H1 (cell line): Measurements from ENCODE around the gene TRMT10B. TPM values are rescaled to one million over a fixed set of nuclear protein-coding genes. Genes with fewer than 3 reads are reported as not detected.

Experiments
- CTCF ChIA-PET: fragments of 300-600 bp; sonication (Branson Sonifier 250); formaldehyde crosslinking; loops from one replicate; lab custom pipeline; 2021; ENCODE audit not compliant: partially characterized antibody; lab: Charles Lee
- POLR2A ChIA-PET: fragments of 300-600 bp; sonication (Branson Sonifier 250); formaldehyde crosslinking; loops from one replicate; lab custom pipeline; 2021; ENCODE audit warnings: inconsistent platforms; ENCODE audit not compliant: partially characterized antibody; lab: Charles Lee
- DNase-seq, 2 experiments: peaks; one replicate each; pipeline versions ENCODE4 v3.0.0 to v3.0.0-alpha.2; 2010 to 2022; ENCODE audit warnings: low spot score in 2 of 2, low read depth in 1 of 2, mixed read lengths in 1 of 2
- FAIRE-seq: peaks from 2 replicates; lab custom pipeline; 2011; peaks lifted over from hg19 to GRCh38; lab: Jason Lieb, UNC
- H2AFZ ChIP-seq: 2 replicates; pipeline ENCODE4 v1.8.1; 2012; ENCODE audit warnings: low read length, inconsistent platforms
- H2AK5ac ChIP-seq: 2 replicates; pipeline ENCODE4 v1.6.1; 2013; ENCODE audit warnings: low read depth, low read length
- H2BK120ac ChIP-seq: replicated peaks from 2 replicates; pipeline ENCODE3; 2013; ENCODE audit warnings: low read depth, low read length, inconsistent platforms
- H2BK12ac ChIP-seq: 2 replicates; pipeline ENCODE4 v1.6.1; 2013; ENCODE audit warnings: low read depth, low read length
- H2BK15ac ChIP-seq: 2 replicates; pipeline ENCODE4 v1.6.1; 2013; ENCODE audit warnings: low read length
- H2BK20ac ChIP-seq: 2 replicates; pipeline ENCODE4 v1.6.1; 2013; ENCODE audit warnings: low read length
- H2BK5ac ChIP-seq: 2 replicates; pipeline ENCODE4 v1.6.1; 2013; ENCODE audit warnings: low read depth, low read length
- H3K14ac ChIP-seq: 2 replicates; pipeline ENCODE4 v1.6.1; 2013; ENCODE audit warnings: inconsistent platforms; ENCODE audit not compliant: insufficient read length
- H3K18ac ChIP-seq: 2 replicates; pipeline ENCODE4 v1.6.1; 2013; ENCODE audit warnings: low read length; ENCODE audit errors: extremely low read depth
- H3K23ac ChIP-seq: 2 replicates; pipeline ENCODE4 v1.6.1; 2013; ENCODE audit warnings: inconsistent platforms; ENCODE audit not compliant: insufficient read length
- H3K23me2 ChIP-seq: 2 replicates; pipeline ENCODE4 v1.6.1; 2013; ENCODE audit warnings: low read depth, low read length
- H3K27ac ChIP-seq: 2 replicates; pipeline ENCODE4 v1.6.1; 2011; ENCODE audit warnings: low read depth, low read length, inconsistent platforms
- H3K27me3 ChIP-seq, 4 experiments: replicated peaks in 1 of 4; 1 replicate in 1 of 4; 2 replicates in 3 of 4; pipeline versions ENCODE4 v1.6.1 to v1.8.1; 2011 to 2013; ENCODE audit warnings: low read length in 3 of 4, mild to moderate bottlenecking in 3 of 4, inconsistent platforms in 2 of 4, mixed read lengths in 2 of 4, moderate library complexity in 1 of 4; ENCODE audit not compliant: control insufficient read depth in 3 of 4, insufficient read depth in 3 of 4; ENCODE audit errors: extremely low read depth in 1 of 4
- H3K36me3 ChIP-seq, 4 experiments: 2 replicates each; pipeline versions ENCODE4 v1.6.1 to v1.8.1; 2011 to 2013; ENCODE audit warnings: mild to moderate bottlenecking in 4 of 4, low read length in 3 of 4, moderate library complexity in 2 of 4, control low read depth in 1 of 4, inconsistent platforms in 1 of 4; ENCODE audit not compliant: insufficient read depth in 4 of 4, control insufficient read depth in 2 of 4
- H3K4ac ChIP-seq: replicated peaks from 2 replicates; pipeline ENCODE3; 2013; ENCODE audit warnings: low read length, low read depth, mixed read lengths, inconsistent platforms; ENCODE audit not compliant: insufficient read length
- H3K4me1 ChIP-seq, 4 experiments: replicated peaks in 1 of 4; 1 replicate in 1 of 4; 2 replicates in 3 of 4; pipeline versions ENCODE4 v1.6.1 to v1.8.1; 2011 to 2013; ENCODE audit warnings: low read length in 3 of 4, inconsistent platforms in 2 of 4, mixed read lengths in 1 of 4; ENCODE audit not compliant: insufficient read depth in 4 of 4, control insufficient read depth in 3 of 4
- H3K4me2 ChIP-seq, 2 experiments: 2 replicates each; pipeline versions ENCODE4 v1.6.1 to v1.8.1; 2011 to 2013; ENCODE audit warnings: low read depth in 2 of 2, low read length in 2 of 2, control low read depth in 1 of 2, inconsistent platforms in 1 of 2, mild to moderate bottlenecking in 1 of 2; ENCODE audit not compliant: insufficient read depth in 1 of 2
- H3K4me3 ChIP-seq, 4 experiments: fragments of 200-600, 300-600 bp in 1 of 4; sonication (generic), shearing (Covaris generic), sonication (Bioruptor Twin) in 1 of 4; 2 replicates each; pipeline versions ENCODE4 v1.5.1 to v1.8.1; 2011 to 2016; ENCODE audit warnings: low read length in 4 of 4, low read depth in 3 of 4, control low read depth in 2 of 4, inconsistent platforms in 2 of 4, mild to moderate bottlenecking in 2 of 4, mixed read lengths in 1 of 4, moderate library complexity in 1 of 4; ENCODE audit not compliant: insufficient read depth in 2 of 4; ENCODE audit errors: extremely low read depth in 1 of 4
- H3K56ac ChIP-seq: replicated peaks from 2 replicates; pipeline ENCODE3; 2013; ENCODE audit warnings: low read depth, mild to moderate bottlenecking, mixed read lengths, low read length, inconsistent platforms; ENCODE audit not compliant: insufficient read length
- H3K79me1 ChIP-seq: 2 replicates; pipeline ENCODE4 v1.6.1; 2013; ENCODE audit warnings: low read depth, low read length, control low read depth
- H3K79me2 ChIP-seq, 2 experiments: 2 replicates each; pipeline versions ENCODE4 v1.6.1 to v1.8.1; 2012 to 2013; ENCODE audit warnings: low read length in 2 of 2, mild to moderate bottlenecking in 2 of 2, inconsistent platforms in 1 of 2; ENCODE audit not compliant: insufficient read depth in 2 of 2, control insufficient read depth in 1 of 2
- H3K9ac ChIP-seq, 4 experiments: replicated peaks in 1 of 4; 1 replicate in 1 of 4; 2 replicates in 3 of 4; pipeline versions ENCODE4 v1.6.1 to v1.8.1; 2011 to 2013; ENCODE audit warnings: low read depth in 3 of 4, low read length in 3 of 4, control low read depth in 2 of 4, mild to moderate bottlenecking in 2 of 4, moderate library complexity in 2 of 4, inconsistent platforms in 1 of 4; ENCODE audit errors: extremely low read depth in 1 of 4
- H3K9me3 ChIP-seq, 2 experiments: 2 replicates each; pipeline versions ENCODE4 v1.6.1 to v1.8.1; 2012 to 2013; ENCODE audit warnings: mild to moderate bottlenecking in 2 of 2, moderate library complexity in 2 of 2, control low read depth in 1 of 2, inconsistent platforms in 1 of 2, low read depth in 1 of 2, low read length in 1 of 2, mixed read lengths in 1 of 2; ENCODE audit not compliant: insufficient read depth in 2 of 2
- H4K20me1 ChIP-seq, 2 experiments: replicated peaks in 1 of 2; 2 replicates each; pipeline versions ENCODE3 to v1.8.1; 2011 to 2013; ENCODE audit warnings: inconsistent platforms in 2 of 2, low read length in 2 of 2, mild to moderate bottlenecking in 1 of 2; ENCODE audit not compliant: insufficient read depth in 2 of 2, control insufficient read depth in 1 of 2
- H4K5ac ChIP-seq: 2 replicates; pipeline ENCODE4 v1.6.1; 2013; ENCODE audit warnings: low read length, low read depth, mixed read lengths, inconsistent platforms; ENCODE audit not compliant: insufficient read length
- H4K8ac ChIP-seq: 2 replicates; pipeline ENCODE4 v1.8.0; 2013; ENCODE audit warnings: mild to moderate bottlenecking, moderate library complexity, low read length, inconsistent platforms; ENCODE audit not compliant: insufficient read depth; ENCODE audit errors: extremely low read depth
- H4K91ac ChIP-seq: replicated peaks from 2 replicates; pipeline ENCODE3; 2013; ENCODE audit warnings: low read length, mixed read lengths, inconsistent platforms; ENCODE audit not compliant: insufficient read length
- EP300 ChIP-seq, 2 experiments: IDR thresholded peaks; 1 replicate in 1 of 2; 2 replicates in 1 of 2; pipeline ENCODE4 v1.6.1; 2011 to 2012; ENCODE audit warnings: low read depth in 2 of 2, low read length in 2 of 2, mild to moderate bottlenecking in 2 of 2, borderline replicate concordance in 1 of 2, inconsistent platforms in 1 of 2, moderate library complexity in 1 of 2
- HDAC6 ChIP-seq: IDR thresholded peaks from one replicate; pipeline ENCODE4 v1.7.1; 2012; ENCODE audit warnings: low read depth, mild to moderate bottlenecking, inconsistent platforms, low read length, moderate library complexity
- MAFK ChIP-seq: IDR thresholded peaks from 2 replicates; pipeline ENCODE4 v1.6.1; 2012; ENCODE audit warnings: low read depth, mild to moderate bottlenecking, improper control_type of control experiment, low read length
- MAX ChIP-seq: IDR thresholded peaks from 2 replicates; pipeline ENCODE4 v1.6.1; 2012; ENCODE audit warnings: inconsistent platforms
- WGBS, 2 experiments: shearing (Covaris generic) in 1 of 2; methylation state at CpG; one replicate each; pipeline versions ENCODE4 v1.1.6 to v1.1.7; 2013 to 2015; ENCODE audit warnings: low lambda C conversion rate in 2 of 2, mixed read lengths in 2 of 2, inconsistent platforms in 1 of 2, low coverage in 1 of 2, missing lambda C conversion rate in 1 of 2; ENCODE audit not compliant: insufficient replicate concordance in 2 of 2, insufficient coverage in 1 of 2, insufficient read length in 1 of 2; ENCODE audit errors: extremely low coverage in 1 of 2, missing lambda C conversion rate in 1 of 2; 5-methylcytosine and 5-hydroxymethylcytosine counted together
- polyA plus RNA-seq, 7 experiments: library from polyadenylated mRNA; depleted of rRNA in 3 of 7; stranded (reverse) in 5 of 7; unstranded in 2 of 7; fragments of >200 nt in 5 of 7; fragments of 200-250 nt in 2 of 7; gene quantifications; 1 replicate in 5 of 7; 2 replicates in 1 of 7; 4 replicates in 1 of 7; pipeline versions ENCODE4 v1.2.1 to v1.2.3, GENCODE V29; 2011 to 2013; ENCODE audit warnings: missing spikeins in 2 of 7, mixed read lengths in 2 of 7
- total RNA-seq: library from RNA; stranded (reverse); fragmentation: NEBNext Ultra II Directional; extraction: Animal tissue kit (Norgen Biotek cat#: 25700); gene quantifications from 2 replicates; pipeline ENCODE4 v1.2.1, GENCODE V29; 2021
- TF ChIP-seq, protein P1 (sequence below): IDR thresholded peaks from 2 replicates; pipeline ENCODE4 v1.6.1; 2012; ENCODE audit warnings: low read length, inconsistent platforms

TRMT10B gene
- total and polyA plus RNA-seq, 2 of the 8 experiments (the other 6 are each of a cell fraction or from before 2014, with no cell fraction given): 2.4 to 4.5 TPM

DNA sequence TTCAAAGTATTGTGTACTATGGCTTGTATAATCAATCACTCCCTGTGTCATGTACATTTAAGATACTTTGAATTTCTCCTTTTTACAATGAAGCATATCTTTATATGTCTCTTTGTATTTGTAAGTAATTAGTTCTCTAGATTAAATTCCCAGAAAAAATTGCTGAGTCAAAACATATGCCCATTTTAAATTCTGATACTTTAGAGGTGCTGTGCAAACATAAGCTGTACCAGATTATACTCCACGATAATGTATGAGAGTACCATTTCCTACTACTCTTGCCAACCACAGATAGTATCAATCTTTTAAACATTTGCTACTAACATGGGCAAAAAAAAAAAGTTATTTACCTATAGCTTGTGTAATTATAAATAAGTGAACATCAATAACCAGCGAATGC lies 65.2 kb downstream of the TRMT10B start:
- Histone ChIP-seq H3K27ac (no peak overlapping the region), H3K18ac (no peak overlapping the region), H3K9ac (no peak overlapping the region), H3K79me2 (no peaks in the 10 kb centered on the region), H3K4ac (no peak overlapping the region), H2BK20ac (no peak overlapping the region), H3K4me2 (no peak overlapping the region), H2AK5ac (no peak overlapping the region), H3K9me3 (no peaks in the 10 kb centered on the region), H3K27me3 (no peaks in the 10 kb centered on the region), H4K8ac (no peak overlapping the region), H3K23ac (no peak overlapping the region), H3K14ac (no peak overlapping the region), H3K79me1 (no peaks in the 10 kb centered on the region), H4K91ac (no peak overlapping the region), H2BK12ac (no peak overlapping the region), H2BK120ac (no peak overlapping the region), H3K56ac (no peak overlapping the region), H2BK5ac (no peak overlapping the region), H3K4me3 (no peak overlapping the region), H3K23me2 (no peaks in the 10 kb centered on the region), H4K5ac (no peak overlapping the region), H2AFZ (no peak overlapping the region), H4K20me1 (no peaks in the 10 kb centered on the region), H2BK15ac (no peak overlapping the region), H3K4me1 (no peaks in the 10 kb centered on the region), H3K36me3 (peaks cover 0 to 5% (median 0%) of the 10 kb centered on the region in 4 experiments; a peak in 2 of 8 replicates)
- WGBS, 2 experiments: 82% methylated on average over 2 of the region's 2 CpGs; no CpG with 5 or more reads in 1 of the 2 experiments
- ChIA-PET POLR2A (no interaction called here), CTCF (interaction anchor here (0.8 to 1.0 kb wide), 2 partner anchors 10 to 84 kb away, joined by 3 to 4 read pairs; no protein-coding TSS in a partner anchor)
- DNase-seq (no peak), FAIRE-seq (no peak)
- TF ChIP-seq EP300 (IDR thresholded peaks at IDR 0.05; ENCODE audit: borderline replicate concordance in 1 of 2, low read depth in 2 of 2, low read length in 2 of 2) (no peak), HDAC6 (no peak), MAX (no peak), MAFK (no peak)
- TF ChIP-seq, protein P1, sequence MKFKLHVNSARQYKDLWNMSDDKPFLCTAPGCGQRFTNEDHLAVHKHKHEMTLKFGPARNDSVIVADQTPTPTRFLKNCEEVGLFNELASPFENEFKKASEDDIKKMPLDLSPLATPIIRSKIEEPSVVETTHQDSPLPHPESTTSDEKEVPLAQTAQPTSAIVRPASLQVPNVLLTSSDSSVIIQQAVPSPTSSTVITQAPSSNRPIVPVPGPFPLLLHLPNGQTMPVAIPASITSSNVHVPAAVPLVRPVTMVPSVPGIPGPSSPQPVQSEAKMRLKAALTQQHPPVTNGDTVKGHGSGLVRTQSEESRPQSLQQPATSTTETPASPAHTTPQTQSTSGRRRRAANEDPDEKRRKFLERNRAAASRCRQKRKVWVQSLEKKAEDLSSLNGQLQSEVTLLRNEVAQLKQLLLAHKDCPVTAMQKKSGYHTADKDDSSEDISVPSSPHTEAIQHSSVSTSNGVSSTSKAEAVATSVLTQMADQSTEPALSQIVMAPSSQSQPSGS: no peak
